Activated CD8-positive, alpha-beta T cell treated with anti-CD3 and anti-CD28 coated beads, Interleukin-2, amount 10 ng/mL, durations not matched to agents 7 days and 5 days (primary cell): ENCODE results near the gene CRYL1. TPM values are rescaled to one million over a fixed set of nuclear protein-coding genes. Genes with fewer than 3 reads are reported as not detected.

Experiments
- ATAC-seq: fragments of 150-1000 bp; cut with Tn5 transposase; one replicate; pipeline ENCODE4 v1.10.0; 2021; ENCODE audit warnings: moderate library complexity
- CTCF ChIA-PET: fragments of 350-600 bp; sonication (Branson Sonifier 250); formaldehyde crosslinking; loops from one replicate; lab custom pipeline; 2021; ENCODE audit warnings: antibody characterized with exemption; lab: Charles Lee
- POLR2A ChIA-PET: fragments of 350-600 bp; sonication (Branson Sonifier 250); formaldehyde crosslinking; loops from one replicate; lab custom pipeline; 2021; ENCODE audit warnings: antibody characterized with exemption; lab: Charles Lee
- DNase-seq: peaks from one replicate; pipeline ENCODE4 v3.0.0-alpha.2; 2020
- H3K27ac Mint-ChIP-seq: one replicate; pipeline ENCODE4 v1.8.0; 2021; ENCODE audit warnings: mild to moderate bottlenecking, mixed read lengths
- H3K27me3 Mint-ChIP-seq: one replicate; pipeline ENCODE4 v1.8.0; 2021; ENCODE audit warnings: low read depth, mixed read lengths
- H3K36me3 Mint-ChIP-seq: one replicate; pipeline ENCODE4 v1.8.0; 2021; ENCODE audit warnings: low read depth, mixed read lengths
- H3K4me1 Mint-ChIP-seq: one replicate; pipeline ENCODE4 v1.8.0; 2021; ENCODE audit warnings: low read depth, mixed read lengths
- H3K4me3 Mint-ChIP-seq: one replicate; pipeline ENCODE4 v1.8.0; 2021; ENCODE audit warnings: mild to moderate bottlenecking, mixed read lengths
- H3K9me3 Mint-ChIP-seq: one replicate; pipeline ENCODE4 v1.8.0; 2022; ENCODE audit warnings: mixed read lengths; ENCODE audit not compliant: insufficient read depth
- total RNA-seq, 2 experiments: library from RNA; stranded (reverse); gene quantifications; one replicate each; pipeline ENCODE4 v1.2.3, GENCODE V29; 2021

CRYL1 gene
- total RNA-seq, 2 experiments from 2014 or later: 11.5 to 13.2 TPM

- H3K27ac Mint-ChIP-seq: no peak overlapping the region
- H3K36me3 Mint-ChIP-seq: no peaks in the 10 kb centered on the region
- CTCF ChIA-PET: no interaction called here
- DNase-seq (no peak), ATAC-seq (no peak)
- H3K4me1 Mint-ChIP-seq: no peaks in the 10 kb centered on the region
- no peaks in the 10 kb centered on the region for H3K9me3 Mint-ChIP-seq
- H3K4me3 Mint-ChIP-seq: no peak overlapping the region
- POLR2A ChIA-PET: no interaction called here
- H3K27me3 Mint-ChIP-seq: peaks cover 24% of the 10 kb centered on the region
Observed at GRCh38 chr13:20375871-20376270, 149.8 kb downstream of the CRYL1 start.

GRCh38 chr13:20373861-20374260 is 151.8 kb downstream of the CRYL1 start:
- Mint-ChIP-seq H3K4me1 (no peaks in the 10 kb centered on the region), H3K9me3 (no peaks in the 10 kb centered on the region), H3K4me3 (no peak overlapping the region), H3K27ac (no peak overlapping the region), H3K27me3 (peaks cover 29% of the 10 kb centered on the region), H3K36me3 (no peaks in the 10 kb centered on the region)
- ATAC-seq: no peak
- ChIA-PET CTCF (interaction anchor here (1.4 kb wide), 1 partner anchor 12 kb away, joined by 5 read pairs; no protein-coding TSS in a partner anchor), POLR2A (no interaction called here)
- DNase-seq: no peak

GRCh38 chr13:20371825-20372224 is 153.8 kb downstream of the CRYL1 start:
- CTCF ChIA-PET: interaction anchor here (0.6 kb wide), 1 partner anchor 128 kb away, joined by 3 read pairs; no protein-coding TSS in a partner anchor
- Mint-ChIP-seq H3K4me3 (no peak overlapping the region), H3K9me3 (no peaks in the 10 kb centered on the region), H3K27me3 (peaks cover 39% of the 10 kb centered on the region), H3K4me1 (no peaks in the 10 kb centered on the region), H3K36me3 (no peaks in the 10 kb centered on the region), H3K27ac (no peak overlapping the region)
- DNase-seq: no peak
- POLR2A ChIA-PET: no interaction called here
- no peak for ATAC-seq

- Mint-ChIP-seq H3K9me3 (no peaks in the 10 kb centered on the region), H3K4me1 (no peaks in the 10 kb centered on the region), H3K27me3 (peaks cover 39% of the 10 kb centered on the region), H3K4me3 (no peak overlapping the region), H3K27ac (no peak overlapping the region), H3K36me3 (no peaks in the 10 kb centered on the region)
- DNase-seq (peak; percentile 4), ATAC-seq (no peak)
- ChIA-PET CTCF (no interaction called here), POLR2A (interaction anchor here (0.6 kb wide), 1 partner anchor 349 kb away, joined by 3 read pairs; no protein-coding TSS in a partner anchor)
Observed at GRCh38 chr13:20370815-20371421, 154.7 kb downstream of the CRYL1 start.

GRCh38 chr13:20369886-20370361 is 155.7 kb downstream of the CRYL1 start:
- Mint-ChIP-seq H3K4me3 (no peak overlapping the region), H3K36me3 (no peaks in the 10 kb centered on the region), H3K9me3 (no peaks in the 10 kb centered on the region), H3K27ac (no peak overlapping the region), H3K27me3 (peaks cover 35% of the 10 kb centered on the region), H3K4me1 (no peaks in the 10 kb centered on the region)
- DNase-seq: no peak
- no peak for ATAC-seq
- ChIA-PET POLR2A (no interaction called here), CTCF (no interaction called here)

GRCh38 chr13:20366056-20366455 is 159.6 kb downstream of the CRYL1 start:
- CTCF ChIA-PET: no interaction called here
- no peaks in the 10 kb centered on the region for H3K36me3 Mint-ChIP-seq
- POLR2A ChIA-PET: no interaction called here

GRCh38 chr13:20363603-20364002 is 162.1 kb downstream of the CRYL1 start:
- no peak overlapping the region for H3K27ac Mint-ChIP-seq
- CTCF ChIA-PET: no interaction called here
- no peak for DNase-seq

More at GRCh38 chr13:20366056-20366455, 159.6 kb downstream of the CRYL1 start:
- Mint-ChIP-seq H3K27ac (no peak overlapping the region), H3K9me3 (no peaks in the 10 kb centered on the region), H3K4me3 (no peak overlapping the region), H3K4me1 (no peaks in the 10 kb centered on the region), H3K27me3 (peaks cover 17% of the 10 kb centered on the region)
- ATAC-seq (no peak), DNase-seq (no peak)

GRCh38 chr13:20363172-20363571 is 162.5 kb downstream of the CRYL1 start:
- no peaks in the 10 kb centered on the region for H3K4me1 Mint-ChIP-seq
- no peaks in the 10 kb centered on the region for H3K9me3 Mint-ChIP-seq
- ChIA-PET CTCF (no interaction called here), POLR2A (no interaction called here)
- H3K4me3 Mint-ChIP-seq: no peak overlapping the region
- H3K27me3 Mint-ChIP-seq: peaks cover 3% of the 10 kb centered on the region
- H3K36me3 Mint-ChIP-seq: no peaks in the 10 kb centered on the region
- no peak overlapping the region for H3K27ac Mint-ChIP-seq
- DNase-seq (no peak), ATAC-seq (no peak)

More at GRCh38 chr13:20363603-20364002, 162.1 kb downstream of the CRYL1 start:
- POLR2A ChIA-PET: no interaction called here
- no peak overlapping the region for H3K4me3 Mint-ChIP-seq
- H3K4me1 Mint-ChIP-seq: no peaks in the 10 kb centered on the region
- ATAC-seq: no peak
- no peaks in the 10 kb centered on the region for H3K9me3 Mint-ChIP-seq
- no peaks in the 10 kb centered on the region for H3K36me3 Mint-ChIP-seq
- H3K27me3 Mint-ChIP-seq: peaks cover 7% of the 10 kb centered on the region

- CTCF ChIA-PET: no interaction called here
- Mint-ChIP-seq H3K4me1 (no peaks in the 10 kb centered on the region), H3K27me3 (no peaks in the 10 kb centered on the region), H3K36me3 (no peaks in the 10 kb centered on the region), H3K4me3 (no peak overlapping the region), H3K9me3 (no peaks in the 10 kb centered on the region), H3K27ac (no peak overlapping the region)
- no peak for ATAC-seq
- POLR2A ChIA-PET: no interaction called here
- no peak for DNase-seq
Observed at GRCh38 chr13:20362484-20363041, 163.1 kb downstream of the CRYL1 start.

- no peak overlapping the region for H3K27ac Mint-ChIP-seq
- no peaks in the 10 kb centered on the region for H3K9me3 Mint-ChIP-seq
- ATAC-seq: no peak
Observed at GRCh38 chr13:20360835-20361412, 164.7 kb downstream of the CRYL1 start.

GRCh38 chr13:20360041-20360491 is 165.6 kb downstream of the CRYL1 start:
- no peak for ATAC-seq
- CTCF ChIA-PET: no interaction called here
- Mint-ChIP-seq H3K9me3 (no peaks in the 10 kb centered on the region), H3K27ac (peak overlapping the region; percentile 22), H3K36me3 (no peaks in the 10 kb centered on the region), H3K27me3 (no peaks in the 10 kb centered on the region), H3K4me3 (no peak overlapping the region), H3K4me1 (no peaks in the 10 kb centered on the region)
- POLR2A ChIA-PET: no interaction called here
- no peak for DNase-seq

More at GRCh38 chr13:20360835-20361412, 164.7 kb downstream of the CRYL1 start:
- ChIA-PET CTCF (no interaction called here), POLR2A (no interaction called here)
- Mint-ChIP-seq H3K27me3 (no peaks in the 10 kb centered on the region), H3K4me3 (no peak overlapping the region), H3K4me1 (no peaks in the 10 kb centered on the region), H3K36me3 (no peaks in the 10 kb centered on the region)
- DNase-seq: no peak

- Mint-ChIP-seq H3K4me3 (no peak overlapping the region), H3K4me1 (no peaks in the 10 kb centered on the region), H3K27me3 (peaks cover 5% of the 10 kb centered on the region), H3K9me3 (no peaks in the 10 kb centered on the region), H3K36me3 (no peaks in the 10 kb centered on the region), H3K27ac (no peak overlapping the region)
- ATAC-seq: no peak
- POLR2A ChIA-PET: no interaction called here
- no peak for DNase-seq
- CTCF ChIA-PET: no interaction called here
Observed at GRCh38 chr13:20359335-20359734, 166.3 kb downstream of the CRYL1 start.
